ENCODE measurements around the gene NTSR1. TPM values are rescaled to one million over a fixed set of nuclear protein-coding genes. Genes with fewer than 3 reads are reported as not detected.

Gene NTSR1
- total RNA-seq, 1 donor from 2014 or later, result not detected

- no peak overlapping the region for H3K27ac Mint-ChIP-seq (ENCODE audit: unreplicated experiment)
- H3K36me3 Mint-ChIP-seq (ENCODE audit: low read depth), result no peaks in the 10 kb centered on the region
- no peak for DNase-seq (ENCODE audit: low read depth, low spot score)
- no peaks in the 10 kb centered on the region for H3K27me3 Mint-ChIP-seq (ENCODE audit: low read depth)
- peaks cover 24% of the 10 kb centered on the region for H3K4me1 Mint-ChIP-seq
- TF ChIP-seq CTCF (conservative IDR thresholded peaks at IDR 0.05), result no peak
- H3K4me3 Mint-ChIP-seq, result no peak overlapping the region
- H3K9me3 Mint-ChIP-seq, result no peaks in the 10 kb centered on the region
These were observed 39.4 kb upstream of the NTSR1 start for GRCh38 chr20:62669249-62669648.

GRCh38 chr20:62670156-62670555 is 38.5 kb upstream of the NTSR1 start:
- H3K9me3 Mint-ChIP-seq, result no peaks in the 10 kb centered on the region
- TF ChIP-seq CTCF (conservative IDR thresholded peaks at IDR 0.05), result no peak
- H3K4me3 Mint-ChIP-seq, result peak overlapping the region; percentile 15

GRCh38 chr20:62670998-62671397 is 37.6 kb upstream of the NTSR1 start:
- Mint-ChIP-seq H3K4me1 (peaks cover 24% of the 10 kb centered on the region), H3K27ac (ENCODE audit: unreplicated experiment) (no peak overlapping the region), H3K27me3 (ENCODE audit: low read depth) (no peaks in the 10 kb centered on the region), H3K9me3 (no peaks in the 10 kb centered on the region), H3K36me3 (ENCODE audit: low read depth) (no peaks in the 10 kb centered on the region), H3K4me3 (no peak overlapping the region)
- DNase-seq (ENCODE audit: low read depth, low spot score), result no peak
- TF ChIP-seq CTCF (conservative IDR thresholded peaks at IDR 0.05), result no peak

More at GRCh38 chr20:62670156-62670555, 38.5 kb upstream of the NTSR1 start:
- Mint-ChIP-seq H3K36me3 (ENCODE audit: low read depth) (no peaks in the 10 kb centered on the region), H3K4me1 (peaks cover 24% of the 10 kb centered on the region), H3K27ac (ENCODE audit: unreplicated experiment) (no peak overlapping the region), H3K27me3 (ENCODE audit: low read depth) (no peaks in the 10 kb centered on the region)
- DNase-seq (ENCODE audit: low read depth, low spot score), result no peak

GRCh38 chr20:62671765-62672164 is 36.9 kb upstream of the NTSR1 start:
- no peak for TF ChIP-seq CTCF (conservative IDR thresholded peaks at IDR 0.05)
- no peaks in the 10 kb centered on the region for H3K9me3 Mint-ChIP-seq
- no peaks in the 10 kb centered on the region for H3K36me3 Mint-ChIP-seq (ENCODE audit: low read depth)
- H3K27ac Mint-ChIP-seq (ENCODE audit: unreplicated experiment), result no peak overlapping the region
- no peak overlapping the region for H3K4me3 Mint-ChIP-seq
- DNase-seq (ENCODE audit: low read depth, low spot score), result no peak
- peaks cover 2% of the 10 kb centered on the region for H3K27me3 Mint-ChIP-seq (ENCODE audit: low read depth)
- H3K4me1 Mint-ChIP-seq, result peaks cover 20% of the 10 kb centered on the region

- Mint-ChIP-seq H3K27ac (ENCODE audit: unreplicated experiment) (no peak overlapping the region), H3K4me1 (no peaks in the 10 kb centered on the region)
These were observed 34.3 kb upstream of the NTSR1 start for GRCh38 chr20:62674370-62674769.

More at GRCh38 chr20:62674370-62674769, 34.3 kb upstream of the NTSR1 start:
- Mint-ChIP-seq H3K27me3 (ENCODE audit: low read depth) (peaks cover 6% of the 10 kb centered on the region), H3K4me3 (no peak overlapping the region), H3K36me3 (ENCODE audit: low read depth) (no peaks in the 10 kb centered on the region), H3K9me3 (peaks cover 2% of the 10 kb centered on the region)
- TF ChIP-seq CTCF (conservative IDR thresholded peaks at IDR 0.05), result no peak
- DNase-seq (ENCODE audit: low read depth, low spot score), result no peak
